Epithelial cell of prostate (primary cell): ENCODE measurements around the gene PRDM16.

ENCODE experiments used
- DNase-seq: peaks from one replicate; pipeline ENCODE4 v3.0.0-alpha.2; 2011; ENCODE audit warnings: low read depth, low spot score
- H3K27ac ChIP-seq: fragments of 450-650 bp; 2 replicates; pipeline ENCODE4 v1.5.1; 2017; ENCODE audit warnings: mild to moderate bottlenecking

PRDM16 gene

GRCh38 chr1:3297756-3298155 lies 228.8 kb downstream of the PRDM16 start:
- no peak overlapping the region for H3K27ac ChIP-seq
- no peak for DNase-seq

GRCh38 chr1:3298197-3298596 lies 229.2 kb downstream of the PRDM16 start:
- H3K27ac ChIP-seq = no peak overlapping the region

DNA sequence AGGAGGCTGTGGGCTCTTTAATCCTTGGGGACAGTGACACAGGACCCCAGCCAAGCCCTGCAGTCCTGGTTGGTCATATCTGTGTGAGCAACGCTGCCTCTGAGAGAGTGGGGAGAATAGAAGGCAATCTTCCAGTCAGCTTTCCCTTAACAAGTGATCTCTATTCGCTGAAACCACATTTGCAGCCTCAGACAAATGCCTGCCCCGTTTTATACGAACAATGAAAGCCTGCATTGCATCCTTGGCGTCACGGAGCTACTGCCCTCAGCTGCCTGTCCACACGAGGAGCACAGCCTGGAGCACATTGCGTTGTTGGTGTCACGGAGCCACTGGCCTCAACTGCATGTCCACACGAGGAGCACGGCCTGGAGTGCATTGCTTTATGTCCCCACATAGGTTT lies 235.2 kb downstream of the PRDM16 start:
- H3K27ac ChIP-seq = no peak overlapping the region
- no peak for DNase-seq

More at GRCh38 chr1:3298197-3298596, 229.2 kb downstream of the PRDM16 start:
- no peak for DNase-seq

- no peak overlapping the region for H3K27ac ChIP-seq
- DNase-seq = no peak
Observed at GRCh38 chr1:3304692-3305091, 235.7 kb downstream of the PRDM16 start.

GRCh38 chr1:3305156-3305555 lies 236.2 kb downstream of the PRDM16 start:
- DNase-seq = no peak
- no peak overlapping the region for H3K27ac ChIP-seq

- no peak for DNase-seq
- H3K27ac ChIP-seq = no peak overlapping the region
Observed at GRCh38 chr1:3306583-3307291, 237.7 kb downstream of the PRDM16 start.

GRCh38 chr1:3307359-3307758 lies 238.4 kb downstream of the PRDM16 start:
- H3K27ac ChIP-seq = no peak overlapping the region
- DNase-seq = no peak

- no peak for DNase-seq
- no peak overlapping the region for H3K27ac ChIP-seq
Observed at GRCh38 chr1:3308053-3308452, 239.1 kb downstream of the PRDM16 start.

DNA sequence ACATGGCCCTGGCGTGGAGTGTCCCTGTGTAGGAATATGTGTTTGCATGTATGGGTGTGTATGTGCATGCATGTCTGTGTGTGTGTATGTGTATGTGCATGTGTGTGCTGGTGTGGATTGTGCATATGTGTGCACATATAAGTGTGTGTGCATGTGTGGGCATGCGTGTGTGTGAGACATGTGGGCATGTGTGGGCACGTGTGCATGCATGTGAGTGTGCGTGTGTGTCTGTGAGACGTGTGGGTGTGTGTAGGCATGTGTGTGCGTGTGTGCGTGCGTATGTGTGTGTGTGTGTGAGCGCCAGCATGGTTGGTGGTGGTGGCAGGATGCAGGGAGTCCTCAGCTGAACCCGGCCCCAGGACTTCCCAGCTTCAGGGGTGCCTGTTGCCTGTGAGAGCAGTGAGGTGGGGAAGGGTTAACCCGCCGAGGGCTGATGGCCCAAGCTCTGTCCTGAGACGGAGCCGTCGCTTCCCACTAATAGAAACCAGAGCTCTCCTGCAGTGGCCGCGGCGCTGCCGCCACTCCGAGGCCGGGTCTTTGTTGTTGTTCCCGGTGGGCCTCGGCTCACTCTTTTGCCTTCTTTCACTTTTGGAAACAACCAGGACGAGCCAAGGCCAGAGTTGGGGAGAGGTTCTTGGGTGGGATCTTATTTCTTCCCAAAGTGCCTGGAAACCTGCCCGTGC lies 241.9 kb downstream of the PRDM16 start:
- H3K27ac ChIP-seq = no peak overlapping the region
- DNase-seq = no peak

DNA sequence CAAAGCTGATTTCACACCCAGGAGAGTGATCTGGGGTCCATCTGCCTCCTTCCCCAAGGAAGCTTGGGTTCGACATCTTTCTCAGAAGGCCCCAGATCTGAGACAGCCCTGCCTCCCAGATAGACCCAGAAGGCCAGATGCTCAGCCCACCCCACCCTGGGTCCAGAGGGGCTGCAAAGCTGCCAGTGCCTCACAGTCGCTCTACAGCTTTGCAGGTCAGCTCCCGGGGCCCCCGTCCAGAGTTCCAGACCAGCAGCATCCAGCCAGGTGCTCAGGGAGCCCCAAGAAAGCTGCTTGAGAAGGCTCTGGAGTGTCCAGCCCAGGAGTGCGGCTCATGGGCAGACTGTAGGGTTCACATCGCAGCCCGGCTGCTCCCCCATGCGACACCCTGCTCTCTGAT lies 242.7 kb downstream of the PRDM16 start:
- no peak for DNase-seq
- H3K27ac ChIP-seq = no peak overlapping the region

- no peak overlapping the region for H3K27ac ChIP-seq
- DNase-seq = no peak
Observed at GRCh38 chr1:3312310-3312897, 243.4 kb downstream of the PRDM16 start.

GRCh38 chr1:3312898-3313575 lies 244.0 kb downstream of the PRDM16 start:
- DNase-seq = peak; percentile 44
- H3K27ac ChIP-seq = no peak overlapping the region

GRCh38 chr1:3313576-3313950 lies 244.6 kb downstream of the PRDM16 start:
- DNase-seq = no peak
- H3K27ac ChIP-seq = no peak overlapping the region

DNA sequence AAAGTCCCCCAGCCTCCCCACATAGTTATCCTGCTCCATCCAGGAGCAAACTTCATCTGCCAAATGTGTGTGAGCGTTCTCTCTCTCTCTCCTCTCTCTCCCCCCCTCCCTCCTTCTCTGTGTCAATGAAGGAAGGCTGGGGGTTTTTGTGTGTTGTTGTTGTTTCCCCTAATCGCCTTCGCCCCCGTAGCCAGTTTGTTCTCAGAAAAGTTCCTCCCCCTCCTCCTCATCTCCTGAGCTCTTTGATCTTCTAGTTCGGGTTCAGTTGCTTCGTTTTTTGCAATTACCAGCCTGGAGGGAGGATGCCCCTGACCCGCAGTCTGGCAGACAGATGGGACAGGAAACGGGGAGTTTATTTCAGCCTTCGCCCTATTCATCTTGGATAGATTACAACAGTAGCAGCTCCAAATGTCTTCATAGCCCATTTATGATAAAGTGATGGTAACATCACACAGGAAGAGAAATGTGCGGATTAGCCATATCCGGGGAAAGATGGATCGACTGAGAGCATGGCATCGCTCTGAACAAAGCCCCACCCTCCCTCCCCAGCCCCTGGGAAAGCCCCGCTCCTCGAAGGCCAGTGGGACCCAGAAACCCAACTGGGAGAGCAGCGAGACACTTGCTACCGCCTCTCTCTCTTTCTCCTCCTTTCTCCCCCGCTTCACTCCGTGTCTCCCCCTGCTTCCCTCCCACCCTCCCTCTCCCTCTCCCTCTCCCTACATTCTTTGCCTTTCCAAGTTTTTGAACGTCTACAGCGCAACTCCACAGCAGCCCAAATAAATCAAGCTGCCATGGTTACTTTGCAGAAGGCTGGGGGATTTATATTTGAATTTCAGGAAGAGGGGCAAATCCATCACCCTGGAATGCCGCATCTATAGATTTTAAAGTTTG lies 245.7 kb downstream of the PRDM16 start:
- no peak overlapping the region for H3K27ac ChIP-seq
- no peak for DNase-seq

- no peak for DNase-seq
- H3K27ac ChIP-seq = no peak overlapping the region
Observed at GRCh38 chr1:3315399-3316339, 246.7 kb downstream of the PRDM16 start.

- DNase-seq = no peak
- no peak overlapping the region for H3K27ac ChIP-seq
Observed at GRCh38 chr1:3316340-3316943, 247.4 kb downstream of the PRDM16 start.

- DNase-seq = no peak
- H3K27ac ChIP-seq = no peak overlapping the region
Observed at GRCh38 chr1:3317456-3317855, 248.5 kb downstream of the PRDM16 start.

- DNase-seq = no peak
- no peak overlapping the region for H3K27ac ChIP-seq
Observed at GRCh38 chr1:3318329-3318728, 249.3 kb downstream of the PRDM16 start.

DNA sequence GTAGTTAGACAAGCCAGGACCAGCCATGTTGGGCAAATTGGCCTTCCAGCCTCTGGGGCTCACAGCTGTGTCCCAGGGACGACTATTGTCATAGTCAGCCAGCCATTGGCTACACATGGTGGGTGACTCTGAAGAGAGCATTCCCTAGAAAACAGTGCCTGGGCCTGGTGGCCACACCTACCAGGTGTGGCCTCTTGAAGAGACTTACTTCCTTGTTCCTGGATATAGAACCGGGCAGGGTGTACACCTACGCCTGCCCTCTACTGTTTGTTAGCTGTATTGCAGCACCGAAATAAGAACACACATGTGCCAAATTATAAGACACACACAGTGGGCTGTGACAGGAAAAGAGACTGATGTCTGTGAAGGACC lies 250.9 kb downstream of the PRDM16 start:
- H3K27ac ChIP-seq = no peak overlapping the region
- no peak for DNase-seq
